ENCODE measurements around the gene HELB. TPM values are rescaled to one million over a fixed set of nuclear protein-coding genes. Genes with fewer than 3 reads are reported as not detected.

HELB gene
- total RNA-seq, 1 experiment from 2014 or later: 4.1 TPM

DNA sequence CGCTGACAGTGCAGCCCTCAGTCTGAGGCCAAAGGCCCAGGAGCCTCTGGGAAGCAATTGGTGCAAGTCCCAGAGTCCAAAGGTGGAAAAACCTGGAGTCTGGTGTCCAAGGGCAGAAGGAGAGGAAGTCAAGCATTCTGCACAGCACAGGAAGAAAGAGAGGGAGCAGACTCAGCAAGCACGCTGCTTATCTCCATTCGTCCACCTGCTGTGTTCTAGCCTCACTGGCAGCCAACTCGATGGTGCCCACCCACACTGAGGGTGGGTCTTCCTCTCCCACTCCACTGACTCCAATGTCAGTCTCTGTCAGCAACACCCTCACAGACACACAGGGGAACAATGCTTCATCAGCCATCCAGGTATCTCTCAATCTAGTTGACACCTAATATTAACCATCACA lies 38.8 kb downstream of the HELB start:
- Histone ChIP-seq H3K36me3 (ENCODE audit: insufficient read depth, low read length, poor library complexity, severe bottlenecking) (no peaks in the 10 kb centered on the region), H3K9me3 (ENCODE audit: low read depth, low read length, poor library complexity, severe bottlenecking) (peaks cover 3% of the 10 kb centered on the region), H3K4me3 (ENCODE audit: low read depth, low read length, poor library complexity, severe bottlenecking) (no peak overlapping the region), H3K27me3 (replicated peaks; ENCODE audit: insufficient read depth, low read depth, low read length, poor library complexity) (no peaks in the 10 kb centered on the region), H3K27ac (ENCODE audit: low read depth, low read length, poor library complexity, severe bottlenecking) (no peak overlapping the region), H3K4me1 (ENCODE audit: insufficient read depth, low read length, poor library complexity, severe bottlenecking) (no peaks in the 10 kb centered on the region)
- intact Hi-C loops (cut with micrococcal nuclease; ENCODE audit: unreplicated experiment): no loop called here
- POLR2A ChIA-PET (ENCODE audit: low non-redundant PET): no interaction called here
- BruUV-seq (replicated peaks): no TSS peak
- no peak for DNase-seq (ENCODE audit: low spot score)
- CTCF ChIA-PET: no interaction called here
- TF ChIP-seq, protein P1, sequence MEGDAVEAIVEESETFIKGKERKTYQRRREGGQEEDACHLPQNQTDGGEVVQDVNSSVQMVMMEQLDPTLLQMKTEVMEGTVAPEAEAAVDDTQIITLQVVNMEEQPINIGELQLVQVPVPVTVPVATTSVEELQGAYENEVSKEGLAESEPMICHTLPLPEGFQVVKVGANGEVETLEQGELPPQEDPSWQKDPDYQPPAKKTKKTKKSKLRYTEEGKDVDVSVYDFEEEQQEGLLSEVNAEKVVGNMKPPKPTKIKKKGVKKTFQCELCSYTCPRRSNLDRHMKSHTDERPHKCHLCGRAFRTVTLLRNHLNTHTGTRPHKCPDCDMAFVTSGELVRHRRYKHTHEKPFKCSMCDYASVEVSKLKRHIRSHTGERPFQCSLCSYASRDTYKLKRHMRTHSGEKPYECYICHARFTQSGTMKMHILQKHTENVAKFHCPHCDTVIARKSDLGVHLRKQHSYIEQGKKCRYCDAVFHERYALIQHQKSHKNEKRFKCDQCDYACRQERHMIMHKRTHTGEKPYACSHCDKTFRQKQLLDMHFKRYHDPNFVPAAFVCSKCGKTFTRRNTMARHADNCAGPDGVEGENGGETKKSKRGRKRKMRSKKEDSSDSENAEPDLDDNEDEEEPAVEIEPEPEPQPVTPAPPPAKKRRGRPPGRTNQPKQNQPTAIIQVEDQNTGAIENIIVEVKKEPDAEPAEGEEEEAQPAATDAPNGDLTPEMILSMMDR (conservative IDR thresholded peaks at IDR 0.05; ENCODE audit: low read depth, low read length): no peak
- no peak for TF ChIP-seq EZH2 (IDR thresholded peaks at IDR 0.05; ENCODE audit: borderline replicate concordance, low read depth, low read length, poor library complexity, severe bottlenecking)

DNA sequence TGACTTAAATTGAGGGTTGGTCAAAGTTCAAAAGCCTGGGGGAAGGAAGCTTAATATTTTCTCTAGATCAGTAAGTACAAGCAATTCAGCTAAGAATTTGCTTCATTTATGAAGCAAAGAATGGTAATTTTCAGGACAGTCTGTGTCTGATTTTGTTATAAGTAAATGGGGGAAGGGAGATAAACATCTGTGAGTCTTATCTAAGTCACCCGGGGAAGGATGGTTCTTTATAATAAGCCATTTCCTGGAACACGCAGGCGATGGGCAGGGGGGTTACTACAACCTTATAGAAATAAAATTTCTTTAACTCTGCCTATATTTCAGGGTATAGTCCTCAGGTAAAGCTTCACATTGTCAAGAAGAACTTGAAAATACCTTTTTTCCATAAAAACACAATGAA lies 42.9 kb downstream of the HELB start:
- no peak for TF ChIP-seq EZH2 (IDR thresholded peaks at IDR 0.05; ENCODE audit: borderline replicate concordance, low read depth, low read length, poor library complexity, severe bottlenecking)
- TF ChIP-seq, protein P1 (conservative IDR thresholded peaks at IDR 0.05; ENCODE audit: low read depth, low read length): no peak
- no peaks in the 10 kb centered on the region for H3K36me3 ChIP-seq (ENCODE audit: insufficient read depth, low read length, poor library complexity, severe bottlenecking)

DNA sequence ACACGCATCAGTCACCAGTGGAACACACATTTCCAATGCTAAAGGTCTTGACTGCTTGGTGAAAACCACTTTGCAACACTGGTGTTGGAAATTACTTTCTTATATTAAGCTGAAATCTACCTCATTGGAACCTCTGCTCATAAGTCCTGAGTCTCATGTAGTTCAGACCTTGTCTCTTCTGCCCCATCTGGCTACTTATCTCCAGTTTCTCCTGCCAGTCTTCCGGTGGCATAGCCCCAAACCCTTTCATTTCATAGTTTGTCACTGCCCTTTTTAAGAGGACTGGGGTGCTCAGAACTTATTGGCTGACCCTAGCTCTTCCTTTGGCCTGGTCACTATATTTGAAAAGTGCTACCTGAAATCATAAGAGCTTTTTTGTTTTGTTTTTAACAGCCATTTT lies 43.7 kb downstream of the HELB start:
- H3K36me3 ChIP-seq (ENCODE audit: insufficient read depth, low read length, poor library complexity, severe bottlenecking): no peaks in the 10 kb centered on the region
- H3K27me3 ChIP-seq (replicated peaks; ENCODE audit: insufficient read depth, low read depth, low read length, poor library complexity): no peaks in the 10 kb centered on the region
- no peak for DNase-seq (ENCODE audit: low spot score)
- no peaks in the 10 kb centered on the region for H3K4me1 ChIP-seq (ENCODE audit: insufficient read depth, low read length, poor library complexity, severe bottlenecking)
- no TSS peak for BruUV-seq (replicated peaks)
- no peak overlapping the region for H3K27ac ChIP-seq (ENCODE audit: low read depth, low read length, poor library complexity, severe bottlenecking)
- H3K9me3 ChIP-seq (ENCODE audit: low read depth, low read length, poor library complexity, severe bottlenecking): peaks cover 3% of the 10 kb centered on the region
- TF ChIP-seq, protein P1 (conservative IDR thresholded peaks at IDR 0.05; ENCODE audit: low read depth, low read length): no peak
- TF ChIP-seq EZH2 (IDR thresholded peaks at IDR 0.05; ENCODE audit: borderline replicate concordance, low read depth, low read length, poor library complexity, severe bottlenecking): no peak
- intact Hi-C loops (cut with micrococcal nuclease; ENCODE audit: unreplicated experiment): no loop called here
- ChIA-PET CTCF (no interaction called here), POLR2A (ENCODE audit: low non-redundant PET) (no interaction called here)
- no peak overlapping the region for H3K4me3 ChIP-seq (ENCODE audit: low read depth, low read length, poor library complexity, severe bottlenecking)

More for the DNA sequence above, 42.9 kb downstream of the HELB start:
- Histone ChIP-seq H3K27me3 (replicated peaks; ENCODE audit: insufficient read depth, low read depth, low read length, poor library complexity) (no peaks in the 10 kb centered on the region), H3K4me3 (ENCODE audit: low read depth, low read length, poor library complexity, severe bottlenecking) (no peak overlapping the region), H3K4me1 (ENCODE audit: insufficient read depth, low read length, poor library complexity, severe bottlenecking) (no peaks in the 10 kb centered on the region), H3K27ac (ENCODE audit: low read depth, low read length, poor library complexity, severe bottlenecking) (no peak overlapping the region), H3K9me3 (ENCODE audit: low read depth, low read length, poor library complexity, severe bottlenecking) (peaks cover 3% of the 10 kb centered on the region)
- POLR2A ChIA-PET (ENCODE audit: low non-redundant PET): interaction anchor here (0.6 kb wide), 1 partner anchor 954 kb away, joined by 3 read pairs; no protein-coding TSS in a partner anchor
- no TSS peak for BruUV-seq (replicated peaks)
- DNase-seq (ENCODE audit: low spot score): no peak
- intact Hi-C loops (cut with micrococcal nuclease; ENCODE audit: unreplicated experiment): no loop called here
- CTCF ChIA-PET: no interaction called here

All from A673 (cell line).